SJCRH30 (cell line): ENCODE measurements around the gene ZBTB44. TPM values are rescaled to one million over a fixed set of nuclear protein-coding genes. Genes with fewer than 3 reads are reported as not detected.
A peak's percentile ranks its signal among the peaks of the same experiment; 100 is the strongest.

Source experiments
- DNase-seq, 2 experiments: peaks; one replicate each; pipeline ENCODE4 v3.0.0-alpha.2; 2015 to 2020
- H3K27ac ChIP-seq: fragments of 250-450 bp; sonication (Bioruptor Pico); 2 replicates; pipeline ENCODE4 v1.5.1; 2020; ENCODE audit warnings: mild to moderate bottlenecking, moderate library complexity
- H3K27me3 ChIP-seq: fragments of 250-450 bp; sonication (Bioruptor Pico); 2 replicates; pipeline ENCODE4 v1.5.1; 2020; ENCODE audit warnings: mild to moderate bottlenecking, moderate library complexity
- H3K36me3 ChIP-seq: fragments of 250-450 bp; sonication (Bioruptor Pico); 2 replicates; pipeline ENCODE4 v1.5.1; 2020; ENCODE audit warnings: mild to moderate bottlenecking, moderate library complexity
- H3K4me1 ChIP-seq: fragments of 250-450 bp; sonication (Bioruptor Pico); 2 replicates; pipeline ENCODE4 v1.5.1; 2020; ENCODE audit warnings: mild to moderate bottlenecking, moderate library complexity
- H3K4me3 ChIP-seq: fragments of 250-450 bp; sonication (Bioruptor Pico); 2 replicates; pipeline ENCODE4 v1.5.1; 2020; ENCODE audit warnings: mild to moderate bottlenecking, moderate library complexity
- H3K9me3 ChIP-seq: fragments of 250-450 bp; sonication (Bioruptor Pico); replicated peaks from 2 replicates; pipeline ENCODE4 v1.5.1; 2020; ENCODE audit warnings: mild to moderate bottlenecking, moderate library complexity
- total RNA-seq: library from RNA; depleted of rRNA; stranded (reverse); fragments of >200 nt; shearing (Covaris generic); gene quantifications from 2 replicates; pipeline ENCODE4 v1.2.3, GENCODE V29; 2014

The ZBTB44 gene
- total RNA-seq, 1 experiment from 2014 or later = 30.3 TPM

DNA sequence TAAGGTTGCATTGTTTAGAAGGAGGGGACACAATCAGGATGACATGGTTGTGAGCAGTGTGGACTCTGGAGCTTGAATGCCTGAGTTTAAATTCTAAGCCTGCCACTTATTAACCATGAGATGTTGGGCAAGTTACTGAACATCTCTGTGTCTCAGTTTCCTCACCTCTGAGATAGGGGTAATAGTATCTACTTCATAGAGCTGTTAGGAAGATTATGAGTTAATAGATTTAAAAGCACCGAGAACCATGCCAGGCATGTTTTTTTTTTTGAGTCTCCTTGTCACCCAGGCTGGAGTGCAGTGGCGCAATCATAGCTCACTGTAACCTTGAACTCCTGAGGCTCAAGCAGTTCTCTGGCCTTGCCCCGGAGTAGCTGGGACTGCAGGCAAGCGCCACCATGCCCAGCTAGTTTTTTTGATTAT is 121.9 kb downstream of the ZBTB44 start:
- no peak overlapping the region for H3K27ac ChIP-seq
- H3K27me3 ChIP-seq = no peaks in the 10 kb centered on the region
- H3K9me3 ChIP-seq = no peaks in the 10 kb centered on the region
- no peak for DNase-seq
- no peak overlapping the region for H3K4me3 ChIP-seq
- no peaks in the 10 kb centered on the region for H3K4me1 ChIP-seq
- H3K36me3 ChIP-seq = no peaks in the 10 kb centered on the region

DNA sequence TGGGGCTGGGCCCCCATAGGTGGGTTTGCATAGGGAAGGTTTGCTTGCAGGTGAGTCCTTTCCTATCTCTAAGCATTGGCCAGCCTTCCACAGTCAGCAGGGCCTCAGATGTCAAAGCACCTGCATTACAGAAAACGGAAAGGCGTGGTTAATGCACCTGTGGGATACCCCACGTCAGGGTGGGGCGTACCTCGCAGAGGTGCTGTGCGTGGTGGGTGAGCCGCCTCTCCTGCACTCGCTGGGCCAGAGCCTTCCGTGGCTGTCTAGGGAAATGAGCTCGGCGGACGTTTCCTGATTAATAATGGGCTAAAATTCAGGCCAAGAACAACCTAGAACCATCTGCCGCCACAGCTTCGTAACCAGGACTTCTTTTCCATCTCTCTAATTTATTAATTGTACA is 122.8 kb downstream of the ZBTB44 start:
- H3K36me3 ChIP-seq = no peaks in the 10 kb centered on the region
- H3K9me3 ChIP-seq = no peaks in the 10 kb centered on the region
- H3K4me1 ChIP-seq = no peaks in the 10 kb centered on the region
- no peak overlapping the region for H3K27ac ChIP-seq
- no peaks in the 10 kb centered on the region for H3K27me3 ChIP-seq
- H3K4me3 ChIP-seq = no peak overlapping the region
- DNase-seq = no peak

DNA sequence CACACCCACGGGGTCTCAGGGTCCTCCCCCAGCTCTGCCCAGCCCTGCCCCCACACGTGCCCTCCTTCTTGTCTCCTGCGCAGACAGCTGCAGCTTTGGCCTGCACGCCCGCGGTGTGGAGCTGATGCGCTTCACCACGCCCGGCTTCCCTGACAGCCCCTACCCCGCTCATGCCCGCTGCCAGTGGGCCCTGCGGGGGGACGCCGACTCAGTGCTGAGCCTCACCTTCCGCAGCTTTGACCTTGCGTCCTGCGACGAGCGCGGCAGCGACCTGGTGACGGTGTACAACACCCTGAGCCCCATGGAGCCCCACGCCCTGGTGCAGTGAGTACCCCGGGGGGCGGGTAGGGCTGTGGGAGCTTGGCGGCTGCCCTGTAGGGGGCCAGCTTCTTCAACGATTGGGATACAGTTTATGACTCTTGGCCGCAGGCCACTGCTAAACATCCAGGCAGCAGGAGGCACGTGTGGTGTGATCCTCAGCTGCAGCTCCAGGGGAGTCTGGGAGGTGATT is 124.3 kb downstream of the ZBTB44 start:
- no peaks in the 10 kb centered on the region for H3K9me3 ChIP-seq
- no peak overlapping the region for H3K4me3 ChIP-seq
- H3K27me3 ChIP-seq = no peaks in the 10 kb centered on the region
- H3K36me3 ChIP-seq = no peaks in the 10 kb centered on the region
- H3K4me1 ChIP-seq = no peaks in the 10 kb centered on the region
- peak in 1 of 2 experiments; percentile 22 for DNase-seq
- H3K27ac ChIP-seq = no peak overlapping the region

DNA sequence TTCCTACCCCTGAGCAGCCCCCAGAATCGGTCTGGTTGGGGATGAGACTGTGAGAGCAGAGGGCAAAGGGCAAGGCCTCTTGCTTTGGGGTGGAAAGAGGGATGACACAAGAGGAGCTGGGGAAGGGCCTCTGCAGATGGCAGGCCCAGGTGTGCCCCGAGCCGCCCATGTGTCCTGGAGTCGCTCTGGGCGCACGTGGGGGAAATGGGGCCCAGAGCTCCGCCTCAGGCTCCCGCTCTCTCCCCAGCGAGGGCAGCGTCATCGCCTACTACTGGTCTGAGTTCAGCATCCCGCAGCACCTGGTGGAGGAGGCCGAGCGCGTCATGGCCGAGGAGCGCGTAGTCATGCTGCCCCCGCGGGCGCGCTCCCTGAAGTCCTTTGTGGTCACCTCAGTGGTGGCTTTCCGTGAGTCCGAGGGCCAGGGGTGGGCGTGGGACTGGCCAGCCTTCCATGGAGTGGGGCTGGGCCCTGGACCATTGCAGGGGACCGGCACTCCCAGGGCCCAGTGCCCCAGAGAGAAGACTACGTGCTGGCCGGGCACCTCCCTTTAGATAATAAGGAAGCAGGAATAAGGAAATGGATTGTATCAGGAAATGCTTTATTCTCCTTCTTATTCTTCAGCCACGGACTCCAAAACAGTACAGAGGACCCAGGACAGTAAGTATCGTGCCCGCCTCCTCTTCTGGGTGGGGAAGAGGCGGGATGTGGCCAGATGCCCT is 125.1 kb downstream of the ZBTB44 start:
- Histone ChIP-seq H3K27me3 (no peaks in the 10 kb centered on the region), H3K36me3 (no peaks in the 10 kb centered on the region), H3K9me3 (no peaks in the 10 kb centered on the region), H3K4me3 (no peak overlapping the region), H3K27ac (no peak overlapping the region), H3K4me1 (no peaks in the 10 kb centered on the region)
- DNase-seq = no peak

DNA sequence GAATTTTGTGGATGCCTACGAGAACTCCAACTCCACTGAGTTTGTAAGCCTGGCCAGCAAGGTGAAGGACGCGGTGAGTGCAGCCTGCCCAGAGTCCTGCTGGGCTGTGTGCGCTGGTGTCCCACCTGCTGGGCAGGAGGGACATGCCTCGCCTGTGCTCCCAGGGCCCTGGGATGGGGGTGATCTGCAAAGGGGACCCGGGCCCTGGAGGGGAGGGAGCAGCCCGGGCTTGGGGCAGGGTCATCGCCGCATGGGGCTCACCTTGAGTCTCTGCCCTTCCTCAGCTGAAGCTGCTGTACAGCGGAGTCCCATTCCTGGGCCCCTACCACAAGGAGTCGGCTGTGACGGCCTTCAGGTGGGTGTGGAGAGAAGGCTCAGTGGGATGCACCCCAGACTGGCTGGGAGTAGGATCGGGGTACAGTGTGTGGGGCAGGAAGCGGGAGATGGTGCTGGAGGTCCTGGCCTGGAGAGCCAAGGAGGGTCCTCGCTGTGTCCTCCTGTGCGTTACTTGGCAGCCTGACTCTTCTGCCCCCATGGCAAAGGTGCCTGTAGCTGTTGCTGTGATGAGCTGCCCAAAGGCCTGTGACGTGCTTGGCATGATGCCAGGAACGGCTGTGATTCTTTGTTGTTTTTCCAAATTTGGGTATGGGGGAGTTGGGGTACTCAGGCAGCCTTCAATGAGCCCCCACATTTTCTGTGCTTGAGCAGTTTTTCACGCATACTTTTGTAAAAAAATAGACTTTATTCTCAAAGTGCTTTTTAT is 126.0 kb downstream of the ZBTB44 start:
- H3K9me3 ChIP-seq = no peaks in the 10 kb centered on the region
- no peaks in the 10 kb centered on the region for H3K27me3 ChIP-seq
- no peaks in the 10 kb centered on the region for H3K4me1 ChIP-seq
- H3K4me3 ChIP-seq = no peak overlapping the region
- no peak overlapping the region for H3K27ac ChIP-seq
- DNase-seq = no peak
- H3K36me3 ChIP-seq = no peaks in the 10 kb centered on the region

DNA sequence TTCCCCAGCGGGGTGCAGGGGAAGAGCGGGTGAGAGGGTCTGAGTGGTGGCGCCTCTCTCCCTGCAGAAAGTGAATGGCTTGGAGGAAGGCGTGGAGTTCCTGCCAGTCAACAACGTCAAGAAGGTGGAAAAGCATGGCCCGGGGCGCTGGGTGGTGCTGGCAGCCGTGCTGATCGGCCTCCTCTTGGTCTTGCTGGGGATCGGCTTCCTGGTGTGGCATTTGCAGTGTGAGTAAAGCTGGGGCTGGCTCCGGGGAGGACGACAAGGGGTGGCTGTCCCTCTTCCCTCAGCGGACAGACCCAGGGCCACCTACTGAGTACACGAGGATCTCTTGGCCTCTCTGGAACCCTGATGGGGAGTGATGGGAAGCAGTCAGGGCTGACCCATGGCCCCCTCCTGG is 126.7 kb downstream of the ZBTB44 start:
- DNase-seq = no peak
- H3K27me3 ChIP-seq = no peaks in the 10 kb centered on the region
- no peaks in the 10 kb centered on the region for H3K36me3 ChIP-seq
- no peak overlapping the region for H3K27ac ChIP-seq
- H3K4me1 ChIP-seq = no peaks in the 10 kb centered on the region
- H3K9me3 ChIP-seq = no peaks in the 10 kb centered on the region
- no peak overlapping the region for H3K4me3 ChIP-seq

DNA sequence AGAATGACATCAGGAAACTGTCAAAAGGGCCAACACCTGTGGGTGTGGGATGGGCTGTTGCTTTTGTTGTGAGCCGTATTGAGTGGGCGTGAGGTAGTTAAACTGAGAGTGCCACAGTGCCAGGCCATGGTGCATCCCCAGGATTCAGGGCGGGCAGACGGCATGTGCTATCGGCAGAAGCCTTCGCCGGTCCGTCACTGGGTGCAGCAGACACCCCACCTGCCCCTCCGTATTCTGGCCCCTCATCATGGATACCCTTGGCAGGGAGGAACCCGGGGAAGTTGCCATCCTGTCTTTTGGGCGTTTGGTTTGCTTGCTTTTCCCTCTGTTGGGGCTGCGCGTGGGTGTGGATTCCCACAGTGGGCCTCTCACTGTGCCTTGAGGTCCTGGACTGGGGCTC is 127.6 kb downstream of the ZBTB44 start:
- no peaks in the 10 kb centered on the region for H3K9me3 ChIP-seq
- no peak overlapping the region for H3K4me3 ChIP-seq
- H3K36me3 ChIP-seq = no peaks in the 10 kb centered on the region
- no peaks in the 10 kb centered on the region for H3K4me1 ChIP-seq
- DNase-seq = no peak
- H3K27me3 ChIP-seq = no peaks in the 10 kb centered on the region
- no peak overlapping the region for H3K27ac ChIP-seq

DNA sequence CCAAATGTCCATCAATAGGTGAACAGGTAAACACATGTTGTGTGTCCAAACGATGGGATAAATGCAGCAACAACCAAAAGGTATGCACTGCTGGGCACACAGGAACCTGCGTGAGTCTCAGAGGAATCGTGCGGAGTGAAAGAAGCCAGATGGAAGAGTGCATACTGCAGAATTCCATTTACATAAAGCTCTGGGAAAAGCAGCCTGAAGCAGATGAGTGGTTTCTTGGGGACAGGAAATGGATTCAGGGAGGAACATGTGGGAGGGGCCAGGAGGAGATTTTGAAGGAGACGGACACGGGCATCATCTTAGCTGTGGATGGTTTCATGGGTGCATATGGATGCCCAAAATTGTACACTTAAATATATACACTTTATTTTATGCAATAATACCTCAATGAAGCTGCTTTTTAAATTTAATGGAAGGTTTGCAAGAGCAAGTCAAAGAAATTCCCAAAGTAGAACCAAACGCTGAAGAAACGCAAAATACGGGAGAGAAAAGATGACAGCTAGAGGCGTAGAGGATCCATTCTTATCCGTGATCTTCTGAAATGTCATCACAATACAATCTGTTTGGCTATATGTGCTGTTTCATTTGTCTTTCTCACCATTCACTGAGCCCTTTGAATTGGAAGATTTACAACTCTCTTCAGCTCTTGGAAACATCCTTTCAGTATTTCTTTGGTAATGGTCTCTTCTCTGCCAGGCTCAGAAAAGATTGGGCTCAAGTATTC is 130.7 kb downstream of the ZBTB44 start:
- Histone ChIP-seq H3K36me3 (no peaks in the 10 kb centered on the region), H3K27ac (no peak overlapping the region), H3K27me3 (no peaks in the 10 kb centered on the region), H3K4me3 (no peak overlapping the region), H3K9me3 (no peaks in the 10 kb centered on the region), H3K4me1 (peaks cover 8% of the 10 kb centered on the region; the same call in 1 of the 2 replicates)
- DNase-seq = no peak

DNA sequence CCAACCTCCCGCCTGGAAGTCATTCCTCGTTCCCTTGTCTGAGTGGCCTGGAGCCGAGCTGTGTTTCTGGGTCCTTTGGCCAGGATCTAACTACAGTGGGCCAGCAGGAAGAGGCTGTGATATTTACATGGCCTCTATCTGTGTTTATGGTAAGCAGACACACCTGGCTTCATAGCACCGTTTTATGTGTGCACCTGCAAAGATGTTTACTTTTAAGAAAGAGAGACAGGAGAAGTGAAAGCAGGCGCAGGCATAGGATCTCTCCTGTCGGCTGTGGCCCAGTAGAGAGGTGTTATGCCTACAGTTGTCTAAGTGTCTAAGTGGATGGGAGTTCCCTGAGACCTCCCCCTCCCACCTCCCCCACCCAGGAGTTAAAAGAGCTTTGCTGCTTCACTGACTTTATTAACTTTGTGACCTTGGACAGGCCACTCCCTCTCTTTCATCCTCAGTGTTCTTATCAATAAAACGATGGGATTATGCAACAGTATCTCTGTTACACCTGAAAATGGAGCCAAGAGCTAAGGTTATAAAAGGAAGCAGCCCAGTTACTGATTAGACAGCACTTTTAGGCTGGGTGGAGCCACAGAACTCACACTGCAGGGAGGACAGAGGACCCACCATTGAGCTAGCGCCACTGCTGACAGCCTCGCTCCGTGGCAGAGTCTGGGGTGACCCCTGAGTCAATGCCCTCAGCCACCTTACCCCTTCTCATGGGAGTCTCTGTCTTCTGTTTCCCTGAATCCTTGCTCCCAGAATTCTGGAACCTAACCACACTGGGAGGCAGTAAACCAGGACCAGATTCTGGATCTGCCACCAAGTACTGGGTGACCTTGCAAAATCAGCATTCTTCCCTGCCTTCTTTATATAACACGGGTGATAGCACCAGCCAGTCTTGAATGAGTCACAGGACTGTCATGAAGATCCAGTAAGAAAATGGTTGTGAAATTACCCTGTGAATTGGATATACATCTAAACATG is 133.1 kb downstream of the ZBTB44 start:
- Histone ChIP-seq H3K27me3 (no peaks in the 10 kb centered on the region), H3K4me1 (peaks cover 18% of the 10 kb centered on the region), H3K36me3 (no peaks in the 10 kb centered on the region), H3K9me3 (no peaks in the 10 kb centered on the region), H3K27ac (no peak overlapping the region), H3K4me3 (no peak overlapping the region)
- no peak for DNase-seq

DNA sequence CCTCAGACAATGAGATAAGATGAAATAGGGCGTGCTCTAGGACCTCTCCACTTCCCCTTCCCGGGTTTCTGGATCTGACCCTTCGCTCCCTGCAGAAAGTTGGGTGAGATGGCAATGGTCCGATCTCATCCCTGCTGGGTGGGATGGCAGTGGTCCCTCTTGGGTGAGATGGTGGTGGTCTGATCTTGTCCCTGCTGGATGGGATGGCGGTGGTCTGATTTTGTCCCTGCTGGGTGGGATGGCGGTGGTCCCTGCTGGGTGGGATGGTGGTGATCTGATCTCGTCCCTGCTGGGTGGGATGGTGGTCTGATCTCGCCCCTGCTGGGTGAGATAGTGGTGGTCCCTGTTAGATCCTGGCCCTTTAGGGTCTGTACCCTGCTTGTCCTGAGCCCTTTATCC is 133.8 kb downstream of the ZBTB44 start:
- no peak for DNase-seq
- H3K4me3 ChIP-seq = no peak overlapping the region
- H3K27ac ChIP-seq = no peak overlapping the region
- H3K27me3 ChIP-seq = no peaks in the 10 kb centered on the region
- peaks cover 18% of the 10 kb centered on the region for H3K4me1 ChIP-seq
- H3K36me3 ChIP-seq = no peaks in the 10 kb centered on the region
- H3K9me3 ChIP-seq = no peaks in the 10 kb centered on the region

DNA sequence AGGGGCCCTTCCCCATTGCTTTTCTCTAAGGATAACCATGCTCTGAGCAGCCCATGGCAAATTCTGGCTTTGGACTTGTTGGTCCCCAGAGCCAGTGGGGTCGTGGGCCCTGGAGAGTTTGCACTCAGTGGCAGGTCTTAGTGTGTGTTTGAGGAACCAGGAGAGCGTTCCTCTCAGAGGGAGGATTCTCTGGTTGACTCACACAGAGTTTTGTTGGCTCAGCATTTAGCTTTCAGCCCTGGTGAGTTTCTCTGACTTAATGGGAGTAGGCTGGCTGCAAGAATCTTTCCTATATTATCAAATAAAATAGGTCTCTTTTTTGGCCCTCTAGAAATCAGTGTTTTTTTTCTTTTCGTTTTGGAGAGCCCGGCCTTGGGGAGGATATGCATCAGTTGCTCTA is 134.2 kb downstream of the ZBTB44 start:
- Histone ChIP-seq H3K4me1 (peaks cover 18% of the 10 kb centered on the region), H3K27ac (no peak overlapping the region), H3K9me3 (no peaks in the 10 kb centered on the region), H3K27me3 (no peaks in the 10 kb centered on the region), H3K4me3 (no peak overlapping the region), H3K36me3 (no peaks in the 10 kb centered on the region)
- DNase-seq = no peak

DNA sequence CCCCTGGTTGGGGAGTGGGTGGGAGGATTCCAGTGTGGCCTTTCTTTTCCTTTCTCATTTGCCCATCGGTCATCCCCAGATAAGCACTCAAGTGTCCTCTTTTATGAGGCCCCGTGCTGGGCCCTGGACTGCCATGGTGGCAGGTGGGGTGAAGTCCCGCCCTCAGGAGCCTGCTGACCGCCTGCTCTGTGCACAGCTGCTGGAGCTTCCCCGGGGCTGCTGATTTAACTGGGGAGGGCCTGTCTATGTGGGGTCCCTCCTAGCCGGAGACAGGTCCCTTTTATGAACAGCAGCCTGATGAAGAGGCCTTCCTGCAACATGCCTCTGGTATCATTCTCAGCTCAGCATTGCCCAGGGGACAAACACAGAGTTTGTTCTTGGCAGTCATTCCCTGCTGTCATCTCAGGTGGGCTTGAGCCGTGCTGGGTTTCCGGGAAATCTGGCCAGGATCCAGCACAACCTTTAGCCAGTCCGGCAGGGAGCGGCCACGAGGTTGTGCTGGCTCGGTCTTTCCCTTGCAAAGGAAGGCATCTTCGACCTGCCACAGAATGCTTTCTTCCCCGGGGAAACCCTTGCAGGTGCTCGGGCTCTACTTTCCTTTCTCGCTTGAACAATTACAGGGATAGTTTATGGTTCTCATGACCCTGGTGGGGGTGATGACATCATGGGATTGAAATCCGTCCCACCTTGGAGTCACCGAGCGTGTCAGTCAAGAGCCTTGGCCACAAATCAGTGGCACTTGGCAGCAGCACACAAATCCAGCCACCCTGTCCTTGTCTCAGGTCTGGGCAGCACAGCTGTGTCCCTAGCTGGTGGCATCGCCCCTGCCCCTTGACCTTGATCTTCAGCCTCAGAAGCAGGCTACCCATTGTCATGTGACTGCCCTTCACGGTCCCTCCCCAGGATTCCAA is 135.1 kb downstream of the ZBTB44 start:
- no peaks in the 10 kb centered on the region for H3K27me3 ChIP-seq
- no peak overlapping the region for H3K4me3 ChIP-seq
- H3K36me3 ChIP-seq = no peaks in the 10 kb centered on the region
- DNase-seq = peak; percentile 40 to 56
- H3K4me1 ChIP-seq = peaks cover 18% of the 10 kb centered on the region
- no peaks in the 10 kb centered on the region for H3K9me3 ChIP-seq
- H3K27ac ChIP-seq = no peak overlapping the region
